GM04504 (cell line): ENCODE results near the gene RAB7A.
A peak's percentile ranks its signal among the peaks of the same experiment; 100 is the strongest.
"Not testable (repeated sequence)": the region's sequence is repeated elsewhere in the genome, so short reads cannot be mapped to it uniquely, and the experiment has no call there.

Source experiments
- DNase-seq: peaks from one replicate; pipeline ENCODE4 v3.0.0-alpha.2; 2012; ENCODE audit warnings: low read depth

RAB7A gene

GRCh38 chr3:128820252-128820839 lies 94.4 kb downstream of the RAB7A start:
- no peak for DNase-seq

GRCh38 chr3:128823008-128823407 lies 97.0 kb downstream of the RAB7A start:
- no peak for DNase-seq

GRCh38 chr3:128823631-128824030 lies 97.6 kb downstream of the RAB7A start:
- DNase-seq = no peak

GRCh38 chr3:128824132-128824850 lies 98.3 kb downstream of the RAB7A start:
- DNase-seq = no peak

DNA sequence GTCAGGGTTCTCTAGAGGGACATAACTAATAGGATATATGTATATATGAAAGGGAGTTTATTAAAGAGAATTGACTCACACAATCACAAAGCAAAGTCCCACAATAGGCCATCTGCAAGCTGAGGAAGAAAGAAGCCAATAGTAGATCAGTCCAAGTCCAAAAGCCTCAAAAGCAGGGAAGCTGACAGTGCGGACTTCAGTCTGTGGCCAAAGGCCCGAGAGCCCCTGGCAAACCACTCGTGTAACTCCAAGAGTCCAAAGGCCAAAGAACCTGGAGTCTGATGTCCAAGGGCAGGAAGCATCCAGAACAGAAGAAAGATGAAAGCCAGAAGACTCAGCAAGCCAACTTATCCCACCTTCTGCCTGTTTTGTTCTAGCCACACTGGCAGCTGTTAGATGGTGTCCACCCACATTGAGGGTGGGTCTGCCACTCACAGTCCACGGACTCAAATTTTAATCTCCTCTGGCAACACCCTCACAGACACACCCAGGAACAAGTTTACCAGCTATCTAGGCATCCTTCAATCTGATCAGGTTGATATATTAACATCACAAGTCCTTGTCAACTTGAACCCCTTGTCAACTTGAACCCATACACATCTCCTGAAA lies 99.2 kb downstream of the RAB7A start:
- no peak for DNase-seq

- not testable (repeated sequence) for DNase-seq
These were observed 103.1 kb downstream of the RAB7A start for GRCh38 chr3:128829087-128829486.

GRCh38 chr3:128829925-128830625 lies 104.1 kb downstream of the RAB7A start:
- DNase-seq = not testable (repeated sequence)

DNA sequence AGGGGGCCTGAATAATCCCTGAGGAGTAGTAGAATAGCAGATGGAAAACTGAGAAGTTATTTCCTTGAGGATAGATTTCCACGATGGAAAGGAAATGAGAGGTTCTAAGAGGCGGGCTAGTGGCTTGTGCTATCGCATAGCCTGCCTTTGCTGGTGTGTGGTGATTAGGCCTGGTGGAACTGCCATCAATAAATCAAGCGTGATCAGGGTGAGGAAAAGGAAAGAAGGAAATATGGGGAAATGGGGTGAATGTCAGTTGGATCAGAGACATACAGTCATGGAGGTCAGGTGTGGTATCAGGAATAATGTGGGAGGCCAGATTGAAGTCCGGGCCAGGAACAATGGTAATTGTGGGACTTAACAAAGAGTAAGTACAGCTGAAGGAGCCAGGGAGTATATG lies 104.8 kb downstream of the RAB7A start:
- DNase-seq = not testable (repeated sequence)

GRCh38 chr3:128832979-128833378 lies 107.0 kb downstream of the RAB7A start:
- DNase-seq = not testable (repeated sequence)

DNA sequence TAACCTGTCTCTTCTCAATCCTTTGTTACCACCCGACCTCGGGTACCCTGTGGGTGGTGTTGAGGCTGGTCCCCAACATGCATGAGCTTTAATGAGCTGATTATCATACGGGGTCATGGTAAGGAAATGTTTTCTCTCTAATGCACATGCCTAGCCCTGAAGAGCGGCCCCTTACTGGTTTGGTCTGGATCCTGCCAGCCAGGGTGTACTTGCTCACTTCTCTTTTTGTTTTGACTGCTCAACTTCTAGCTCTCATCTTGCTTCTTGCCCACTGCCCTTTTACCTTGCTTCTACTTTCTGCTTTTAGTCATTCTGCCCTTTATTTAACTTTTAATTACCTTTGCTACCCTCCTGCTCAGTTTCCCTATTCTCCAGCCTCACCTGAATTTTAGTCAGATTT lies 109.1 kb downstream of the RAB7A start:
- no peak for DNase-seq

GRCh38 chr3:128841926-128842920 lies 116.2 kb downstream of the RAB7A start:
- DNase-seq = no peak

DNA sequence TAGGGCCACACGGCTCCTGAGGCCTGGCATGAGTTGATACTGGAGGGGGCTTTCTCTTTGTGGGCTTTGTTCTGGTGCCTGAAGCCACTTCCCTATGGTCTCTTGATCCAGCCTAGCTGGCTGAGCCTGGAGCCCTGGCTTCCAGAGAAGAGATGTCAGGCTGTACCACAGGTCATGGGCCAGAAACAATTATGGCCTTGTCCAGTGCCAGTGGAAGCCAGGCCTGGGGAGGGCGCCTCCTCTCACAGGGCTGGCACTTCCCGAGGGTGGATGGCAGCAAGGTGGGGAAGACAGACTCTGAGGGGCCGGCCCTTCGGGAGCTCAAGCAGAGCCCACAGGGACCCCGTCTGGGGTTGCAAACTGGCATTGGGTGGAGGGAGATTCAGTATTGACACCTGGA lies 118.5 kb downstream of the RAB7A start:
- DNase-seq = no peak

DNA sequence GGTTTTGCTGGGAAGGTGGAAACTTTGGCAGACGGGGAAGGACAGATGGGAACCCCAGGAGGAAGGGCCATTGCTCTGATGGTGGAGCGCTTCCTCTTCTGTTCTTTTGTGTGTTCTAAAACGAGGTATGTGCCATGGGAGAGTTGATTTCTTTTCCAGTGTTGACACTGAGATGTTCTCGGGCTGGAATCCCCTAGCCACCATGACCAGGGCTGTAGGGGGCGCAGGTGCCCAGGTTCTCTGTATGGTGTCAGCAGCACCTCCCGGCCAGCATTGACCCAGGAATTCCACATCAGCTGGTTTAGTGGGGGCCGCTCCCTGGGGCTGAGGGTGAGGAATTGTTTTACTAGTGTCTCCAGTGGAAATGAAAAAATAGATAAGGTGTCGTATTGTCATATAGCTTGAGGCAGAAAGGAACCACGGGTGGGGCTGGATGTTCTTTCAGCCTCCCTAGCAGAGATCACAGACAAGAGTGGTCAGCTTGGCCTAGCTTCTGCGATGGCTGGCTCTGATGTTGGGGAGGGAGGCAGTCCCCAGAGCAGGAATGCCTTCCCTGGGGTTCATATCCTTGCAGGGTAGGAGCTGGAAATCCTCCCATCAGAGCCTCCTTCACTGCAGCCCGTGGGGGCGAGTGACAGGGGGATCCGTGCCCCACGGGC lies 119.3 kb downstream of the RAB7A start:
- no peak for DNase-seq

DNA sequence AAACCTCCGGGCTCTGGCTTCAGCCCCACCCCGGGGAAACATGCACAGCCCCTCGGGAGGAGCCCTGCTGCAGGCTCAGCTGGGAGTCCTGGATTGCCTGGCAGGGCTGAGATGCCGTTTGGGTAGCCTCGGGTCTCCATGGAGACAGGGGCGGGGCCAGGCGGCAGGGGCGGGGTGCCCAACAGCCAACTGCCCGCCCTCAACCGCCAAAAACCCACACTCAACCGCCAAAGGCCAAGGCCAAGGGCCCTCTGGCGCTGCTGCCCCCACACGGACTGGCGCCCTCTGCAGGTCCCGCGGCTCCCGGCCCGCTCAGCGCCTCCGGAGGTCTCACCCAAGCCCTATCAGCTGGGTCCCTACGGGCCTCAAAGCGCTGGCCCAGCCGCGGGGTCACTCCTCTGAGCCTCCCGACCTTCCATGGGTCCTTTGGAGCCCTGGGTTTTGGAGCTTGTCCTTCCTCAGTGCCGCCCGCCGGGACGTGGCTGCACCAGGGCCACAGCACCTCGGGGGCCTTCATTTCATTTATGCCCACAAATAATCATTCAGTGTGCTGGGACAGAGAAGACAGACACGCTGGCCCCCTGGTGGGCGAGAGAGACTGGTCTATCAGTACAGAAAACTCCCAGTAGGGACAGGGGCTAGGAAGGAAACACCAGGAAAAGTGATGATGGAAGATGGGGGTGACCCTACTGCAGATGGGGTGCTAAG lies 119.9 kb downstream of the RAB7A start:
- peak; percentile 38 for DNase-seq

GRCh38 chr3:128846486-128846891 lies 120.5 kb downstream of the RAB7A start:
- DNase-seq = no peak

DNA sequence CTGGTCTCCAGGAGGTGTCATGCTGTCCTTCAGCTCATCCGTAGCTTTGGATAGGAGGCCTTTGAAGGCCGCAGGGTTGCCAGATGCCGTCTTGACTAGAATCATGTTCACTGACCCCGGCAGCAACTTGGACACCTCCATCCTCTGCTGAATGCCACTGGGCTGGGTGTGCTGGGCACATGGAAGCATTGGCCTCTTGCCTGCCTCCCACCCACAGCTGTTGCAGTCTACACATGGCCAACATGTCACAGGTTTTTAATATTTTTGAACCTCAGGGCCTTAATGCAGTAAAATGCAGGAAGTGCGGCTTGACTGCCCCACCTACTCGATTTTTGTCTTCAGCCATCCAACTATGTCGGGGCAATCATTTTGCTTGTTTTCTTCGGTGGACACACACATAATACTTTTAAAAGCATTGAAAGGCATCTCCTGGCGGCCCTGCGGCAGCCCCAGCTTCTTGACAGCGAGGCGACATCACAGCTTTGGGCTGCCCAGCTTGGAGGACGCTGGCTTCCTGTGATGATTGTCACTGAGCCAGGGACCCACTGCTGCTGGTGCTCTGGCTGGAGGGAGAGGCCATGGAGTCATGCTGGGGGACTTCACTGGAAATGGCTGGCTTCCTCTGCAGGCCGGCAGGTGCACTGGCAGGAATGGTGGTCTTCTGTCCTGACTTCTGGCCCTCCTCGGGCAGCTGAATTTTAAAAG lies 121.8 kb downstream of the RAB7A start:
- DNase-seq = no peak

DNA sequence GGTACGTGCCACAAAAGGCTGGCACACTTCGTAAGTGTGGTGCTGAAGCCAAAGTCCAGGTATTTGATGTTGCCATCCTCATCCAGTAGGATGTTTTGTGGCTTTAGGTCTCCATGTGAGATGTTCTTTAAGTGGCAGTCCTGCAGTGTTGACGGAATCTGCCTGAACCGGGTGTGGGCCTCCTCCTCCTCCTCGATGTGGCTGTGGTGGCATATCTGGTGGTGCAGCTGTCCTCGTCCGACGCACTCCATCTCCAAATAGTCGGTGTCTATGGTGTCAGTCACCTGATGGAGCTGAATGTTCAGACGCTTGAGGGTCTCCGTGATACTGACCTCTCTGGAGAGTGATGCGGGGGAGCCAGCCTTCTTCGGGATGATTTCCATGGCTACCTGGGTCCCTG lies 123.0 kb downstream of the RAB7A start:
- no peak for DNase-seq

DNA sequence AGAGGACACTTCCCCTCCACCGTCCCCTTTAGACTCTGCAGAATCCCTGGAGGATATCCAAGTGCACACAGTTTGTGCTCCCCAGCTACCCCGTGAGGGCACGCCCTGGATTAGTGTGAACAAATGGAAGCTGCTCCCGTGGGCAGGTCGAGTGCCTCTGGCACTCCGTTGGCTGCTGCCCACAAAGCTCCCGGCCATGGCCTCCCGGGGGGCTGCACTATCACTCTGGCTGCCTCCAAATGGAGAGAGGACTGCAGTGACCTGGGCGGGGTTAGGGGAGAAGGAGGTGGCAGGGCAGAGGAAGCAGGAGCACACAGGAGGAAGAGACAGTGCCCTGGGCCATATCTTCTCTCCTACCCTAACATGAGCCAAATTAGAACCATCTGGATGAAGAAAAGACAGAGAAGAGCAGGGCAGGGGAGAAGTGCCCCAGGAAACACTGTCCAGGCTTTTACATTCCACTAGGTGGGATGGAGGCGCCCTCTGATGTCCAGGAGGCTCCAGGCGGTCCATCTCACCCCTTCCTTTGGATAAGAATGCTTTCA lies 124.0 kb downstream of the RAB7A start:
- no peak for DNase-seq

DNA sequence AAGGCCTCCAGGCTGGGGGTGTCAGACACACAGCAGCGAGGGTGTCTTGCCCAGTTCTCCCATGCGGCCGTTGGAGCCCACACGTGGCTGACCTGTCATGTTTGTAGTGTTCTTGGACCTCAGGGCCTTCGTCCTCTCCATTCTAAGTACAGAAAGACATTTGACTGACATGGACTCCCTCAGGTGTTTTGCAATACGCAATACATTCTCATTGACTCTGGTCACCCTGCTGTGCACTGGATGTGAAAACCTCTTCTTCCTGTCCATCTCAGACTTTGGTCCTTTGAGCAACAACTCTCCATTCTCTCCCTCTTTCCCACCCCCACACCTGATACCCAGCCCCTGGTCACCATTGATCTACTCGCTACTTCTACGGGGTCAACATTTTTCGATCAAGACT lies 124.6 kb downstream of the RAB7A start:
- no peak for DNase-seq

- DNase-seq = no peak
These were observed 125.6 kb downstream of the RAB7A start for GRCh38 chr3:128851601-128852000.
